ENCODE results near the gene ZSCAN23. TPM values are rescaled to one million over a fixed set of nuclear protein-coding genes. Genes with fewer than 3 reads are reported as not detected.
A peak's percentile ranks its signal among the peaks of the same experiment; 100 is the strongest.

ZSCAN23 gene
- total and polyA plus RNA-seq, 9 of the 15 experiments (the other 6 are each of a cell fraction or from before 2014, with no cell fraction given) = 0.05 to 0.29 (median 0.21) TPM; not detected in 1

DNA sequence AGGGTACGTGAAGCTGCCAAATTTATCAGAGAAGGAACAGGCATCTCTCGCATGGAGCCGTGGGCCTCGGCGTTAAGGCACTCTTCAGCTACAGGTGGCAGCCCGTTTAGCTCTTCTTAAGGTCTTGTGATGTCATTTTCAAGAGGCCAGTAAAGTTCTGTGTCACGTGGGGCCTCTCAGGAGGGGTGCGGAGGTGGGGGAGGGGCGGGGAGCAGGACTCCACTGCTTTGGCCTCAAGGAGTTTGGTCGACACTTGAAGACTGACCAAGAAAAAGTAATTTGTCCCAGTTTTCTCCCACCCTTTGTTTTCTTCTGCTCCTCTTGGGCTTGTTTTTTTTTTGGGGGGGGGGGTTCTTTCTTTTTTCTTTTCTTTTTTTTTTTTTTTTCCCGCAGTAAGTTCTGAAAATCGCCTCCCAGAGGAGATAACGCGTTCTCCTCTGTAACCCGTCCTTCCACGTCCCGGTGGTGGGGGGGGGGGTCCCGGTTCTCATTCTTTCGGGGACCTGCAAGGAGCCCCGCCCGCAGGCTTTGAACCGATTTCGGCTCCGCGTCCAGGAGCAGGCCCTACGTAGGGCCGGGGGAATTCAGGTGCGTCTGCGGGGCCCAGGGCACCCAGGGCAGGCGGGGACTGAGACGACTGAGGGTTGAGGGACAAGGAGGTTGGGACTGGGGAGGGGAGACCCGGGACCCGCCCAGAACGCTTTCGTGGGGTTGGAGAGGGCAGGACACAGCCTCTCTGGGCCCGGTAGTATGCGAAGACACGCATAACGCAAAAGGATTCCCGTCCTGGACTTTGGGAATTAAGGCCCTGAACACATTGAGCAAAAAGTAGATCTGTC is 46.3 kb upstream of the ZSCAN23 start (continued):
- no peak for TF ChIP-seq RNF219 (CRISPR knock-in tag; IDR thresholded peaks at IDR 0.05)
- TF ChIP-seq KHSRP (IDR thresholded peaks at IDR 0.05) = no peak
- TF ChIP-seq E2F1 (CRISPR knock-in tag; IDR thresholded peaks at IDR 0.05) = peak; percentile 28; the same call in 1 of the 2 replicates
- no peak for TF ChIP-seq SRSF3 (IDR thresholded peaks at IDR 0.05; ENCODE audit: insufficient read depth, low read length)
- TF ChIP-seq SRSF1 (IDR thresholded peaks at IDR 0.05; ENCODE audit: low read depth, low read length) = no peak
- peak; percentile 86 for TF ChIP-seq GTF2E2 (tag; IDR thresholded peaks at IDR 0.05)
- 0 out of 2 replicates have a peak, but pooled peaks have one; percentile 11 for TF ChIP-seq MTF1 (CRISPR knock-in tag; IDR thresholded peaks at IDR 0.05; ENCODE audit: borderline replicate concordance)
- TF ChIP-seq GATA2 (CRISPR knock-in tag; IDR thresholded peaks at IDR 0.05) = no peak
- TF ChIP-seq BMI1 (IDR thresholded peaks at IDR 0.05; ENCODE audit: low read length) = no peak
- peak; percentile 91 for TF ChIP-seq RBFOX2 (IDR thresholded peaks at IDR 0.05; ENCODE audit: low read depth, low read length)
- no peak for TF ChIP-seq MCM7 (IDR thresholded peaks at IDR 0.05)
- no peak for TF ChIP-seq SRSF9 (IDR thresholded peaks at IDR 0.05; ENCODE audit: borderline replicate concordance, low read depth, low read length)
- TF ChIP-seq CXXC5 (CRISPR knock-in tag; IDR thresholded peaks at IDR 0.05) = peak; percentile 61
- TF ChIP-seq EP400 (IDR thresholded peaks at IDR 0.05) = peak; percentile 73
- no peak for TF ChIP-seq SPI1 (IDR thresholded peaks at IDR 0.05; ENCODE audit: borderline replicate concordance, low read depth, low read length)
- 0 out of 2 replicates have a peak, but pooled peaks have one; percentile 27 for TF ChIP-seq ARID3B (CRISPR knock-in tag; IDR thresholded peaks at IDR 0.05; ENCODE audit: borderline replicate concordance)
- TF ChIP-seq, protein P1, sequence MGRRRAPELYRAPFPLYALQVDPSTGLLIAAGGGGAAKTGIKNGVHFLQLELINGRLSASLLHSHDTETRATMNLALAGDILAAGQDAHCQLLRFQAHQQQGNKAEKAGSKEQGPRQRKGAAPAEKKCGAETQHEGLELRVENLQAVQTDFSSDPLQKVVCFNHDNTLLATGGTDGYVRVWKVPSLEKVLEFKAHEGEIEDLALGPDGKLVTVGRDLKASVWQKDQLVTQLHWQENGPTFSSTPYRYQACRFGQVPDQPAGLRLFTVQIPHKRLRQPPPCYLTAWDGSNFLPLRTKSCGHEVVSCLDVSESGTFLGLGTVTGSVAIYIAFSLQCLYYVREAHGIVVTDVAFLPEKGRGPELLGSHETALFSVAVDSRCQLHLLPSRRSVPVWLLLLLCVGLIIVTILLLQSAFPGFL (CRISPR knock-in tag; IDR thresholded peaks at IDR 0.05) = no peak
- peak; percentile 68 for TF ChIP-seq TFAP4 (CRISPR knock-in tag; IDR thresholded peaks at IDR 0.05; ENCODE audit: borderline replicate concordance)
- no peak for TF ChIP-seq BRCA1 (IDR thresholded peaks at IDR 0.05)
- no peak for TF ChIP-seq BRCA1 (CRISPR knock-in tag; IDR thresholded peaks at IDR 0.05)
- TF ChIP-seq RAD21 (CRISPR knock-in tag; conservative IDR thresholded peaks at IDR 0.05 in 1 of 2, IDR thresholded peaks at IDR 0.05 in 1 of 2) = no peak
